GM12874 (cell line): ENCODE results near the gene DOCK9.

Experiments
- CTCF ChIP-seq: IDR thresholded peaks from 2 replicates; pipeline ENCODE4 v1.5.1; 2011; ENCODE audit warnings: low read depth, mild to moderate bottlenecking, control low read depth, low read length, moderate library complexity; ENCODE audit not compliant: insufficient read depth

Gene DOCK9

GRCh38 chr13:98802559-98802958 lies 175.3 kb downstream of the DOCK9 start:
- TF ChIP-seq CTCF: no peak

DNA sequence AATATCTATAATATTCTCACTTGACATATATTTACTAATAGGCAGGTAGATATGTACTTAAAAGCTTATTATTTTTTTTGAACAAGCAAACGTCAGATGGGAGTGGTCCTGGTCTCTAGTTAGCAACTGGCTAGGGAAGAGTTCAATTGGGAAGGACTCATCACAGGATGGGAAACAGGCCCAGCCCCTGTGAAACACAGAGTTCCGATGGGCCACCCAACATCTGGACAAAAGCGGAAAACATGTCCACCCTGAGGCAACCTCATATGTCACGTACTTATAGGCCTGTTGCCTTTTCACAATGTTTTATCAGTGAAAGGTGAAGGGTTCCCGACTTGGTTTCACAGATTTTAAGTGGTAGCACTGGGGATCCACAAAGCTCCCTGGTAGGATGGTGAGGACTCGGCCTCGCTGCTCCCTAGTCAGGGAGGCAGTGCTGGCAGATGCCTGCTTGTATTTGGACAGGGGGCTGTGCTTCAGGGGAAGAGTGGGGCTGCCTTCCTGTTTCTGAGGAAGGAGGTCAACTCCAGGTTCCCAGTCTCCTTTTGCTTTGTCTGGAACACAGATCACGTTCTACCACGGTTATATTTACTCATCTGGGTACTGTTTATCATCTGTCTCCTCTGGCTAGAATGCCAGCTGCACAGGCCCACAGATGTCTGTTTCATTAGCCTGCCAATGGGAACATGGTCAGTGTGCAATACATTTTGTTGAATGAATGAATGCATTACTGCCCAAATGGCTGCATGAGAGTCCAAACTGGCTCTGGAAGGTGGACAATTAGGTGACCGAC lies 176.0 kb downstream of the DOCK9 start:
- TF ChIP-seq CTCF: no peak

DNA sequence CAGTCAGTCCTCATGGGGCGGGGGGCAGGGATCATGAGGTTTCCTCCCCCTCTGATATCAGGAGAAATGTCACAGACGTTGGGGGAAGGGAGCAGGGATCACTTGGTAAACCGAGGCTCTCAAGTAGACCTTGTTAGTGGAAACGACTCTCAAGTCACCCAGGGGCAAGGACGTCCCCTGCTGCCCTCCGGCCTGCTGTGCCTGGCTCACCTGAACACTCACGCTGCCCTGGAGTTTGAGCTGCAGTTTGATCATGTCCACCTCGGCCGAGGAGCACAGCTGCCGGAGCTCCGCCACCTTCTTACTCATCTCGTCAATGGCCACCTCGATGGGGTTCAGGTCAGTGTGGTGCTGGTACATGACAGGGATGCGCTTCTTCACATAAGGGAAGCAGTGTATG lies 177.8 kb downstream of the DOCK9 start:
- TF ChIP-seq CTCF: no peak

GRCh38 chr13:98798849-98799645 lies 178.8 kb downstream of the DOCK9 start:
- TF ChIP-seq CTCF: no peak

GRCh38 chr13:98797456-98797855 lies 180.4 kb downstream of the DOCK9 start:
- no peak for TF ChIP-seq CTCF

DNA sequence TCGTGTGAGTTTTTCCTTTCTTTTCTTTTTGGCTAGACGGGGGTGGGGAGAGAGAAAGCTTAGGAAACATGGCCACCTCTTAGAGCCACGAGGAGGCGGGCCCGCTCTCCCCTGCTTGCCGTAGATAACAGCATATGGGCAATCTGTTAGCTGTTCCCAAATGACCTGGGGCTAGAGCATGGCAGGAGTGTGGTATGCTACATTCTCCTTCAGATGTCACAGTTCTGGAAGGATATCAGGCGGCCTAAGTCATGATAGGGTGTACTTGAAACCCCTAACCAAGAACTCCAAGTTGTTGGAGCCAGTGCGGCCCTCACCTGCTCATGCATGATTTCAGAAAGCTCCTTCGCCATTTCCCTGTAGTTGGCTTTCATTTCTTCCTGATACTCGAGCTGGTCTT lies 181.1 kb downstream of the DOCK9 start:
- no peak for TF ChIP-seq CTCF

DNA sequence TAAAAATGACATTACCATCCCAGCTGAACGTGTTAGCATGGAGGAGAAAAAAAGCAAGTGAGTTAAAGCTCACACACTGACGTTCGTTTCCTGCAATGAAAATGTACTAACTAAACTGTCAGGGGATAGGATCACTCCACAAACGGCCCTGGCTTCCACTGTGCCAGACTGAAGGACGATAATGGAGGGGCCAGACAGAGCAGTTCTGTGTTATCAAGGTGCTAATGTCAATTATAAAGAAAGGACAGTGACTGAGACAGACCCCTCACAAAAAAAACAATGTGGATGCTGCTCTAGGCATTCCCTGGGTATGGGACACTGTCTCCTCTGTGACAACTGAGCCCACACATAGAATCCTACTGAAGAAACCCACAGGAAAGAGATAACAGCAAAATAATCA lies 181.7 kb downstream of the DOCK9 start:
- no peak for TF ChIP-seq CTCF
